ENCODE results near the gene CGB1.
"Not testable (repeated sequence)": the region's sequence is repeated elsewhere in the genome, so short reads cannot be mapped to it uniquely, and the experiment has no call there.

The CGB1 gene

GRCh38 chr19:49036815-49037214 lies at the start of gene CGB1:
TSS of gene CGB1 (minus strand) at chr19:49036895. CDS start at chr19:49036711, 184 bp downstream.
- DNase-seq, result peak; percentile 50

- no peak for DNase-seq
These were observed 49.6 kb upstream of the CGB1 start for GRCh38 chr19:49086296-49086695.

GRCh38 chr19:49085868-49086232 lies 49.2 kb upstream of the CGB1 start:
- DNase-seq, result no peak

GRCh38 chr19:49085020-49085867 lies 48.5 kb upstream of the CGB1 start, which contains the start of gene SNRNP70:
TSS of gene SNRNP70 (plus strand) at chr19:49085451. CDS start at chr19:49086415, 964 bp downstream.
- DNase-seq, result peak; percentile 99

GRCh38 chr19:49084206-49085019 lies 47.7 kb upstream of the CGB1 start:
- DNase-seq, result no peak

GRCh38 chr19:49081273-49081672 lies 44.6 kb upstream of the CGB1 start:
- no peak for DNase-seq

- no peak for DNase-seq
These were observed 43.7 kb upstream of the CGB1 start for GRCh38 chr19:49080392-49080791.

GRCh38 chr19:49074869-49075268 lies 38.2 kb upstream of the CGB1 start:
- not testable (repeated sequence) for DNase-seq

- DNase-seq, result no peak
These were observed 37.1 kb upstream of the CGB1 start for GRCh38 chr19:49073514-49074378.

GRCh38 chr19:49071860-49072547 lies 35.3 kb upstream of the CGB1 start:
- DNase-seq, result no peak

GRCh38 chr19:49070416-49070815 lies 33.7 kb upstream of the CGB1 start:
- no peak for DNase-seq

- no peak for DNase-seq
These were observed 32.3 kb upstream of the CGB1 start for GRCh38 chr19:49069026-49069425.

GRCh38 chr19:49067554-49067953 lies 30.9 kb upstream of the CGB1 start:
- DNase-seq, result no peak

GRCh38 chr19:49065905-49066512 lies 29.3 kb upstream of the CGB1 start:
- DNase-seq, result no peak

- no peak for DNase-seq
These were observed 28.3 kb upstream of the CGB1 start, which contains the start of gene NTF4 for GRCh38 chr19:49064768-49065611. TSS of gene NTF4 (minus strand) at chr19:49064818. CDS start at chr19:49061997, 2,821 bp downstream.

- DNase-seq, result no peak
These were observed 27.4 kb upstream of the CGB1 start for GRCh38 chr19:49064029-49064629.

- no peak for DNase-seq
These were observed 24.8 kb upstream of the CGB1 start for GRCh38 chr19:49061445-49061844.

- no peak for DNase-seq
These were observed 24.3 kb upstream of the CGB1 start for GRCh38 chr19:49061000-49061399.

- DNase-seq, result no peak
These were observed 22.4 kb upstream of the CGB1 start for GRCh38 chr19:49059053-49059452.

GRCh38 chr19:49058562-49058961 lies 21.9 kb upstream of the CGB1 start:
- peak; percentile 27 for DNase-seq

Data from stimulated activated CD4-positive, alpha-beta T cell treated with anti-CD3 and anti-CD28 coated beads, Interleukin-4, amount 100 ng/mL, for 24 hours (primary cell).